HepG2 (cell line): ENCODE measurements around the gene WDR7. TPM values are rescaled to one million over a fixed set of nuclear protein-coding genes. Genes with fewer than 3 reads are reported as not detected.

Source experiments
- ATAC-seq: fragments of 200-7000 bp; cut with Tn5 transposase; 3 replicates; pipeline ENCODE4 v1.9.1; 2020; ENCODE audit warnings: mild to moderate bottlenecking, moderate library complexity
- BruUV-seq: library from RNA; stranded (reverse); fragments of 400-500 nt; replicated peaks from 2 replicates; lab custom pipeline; 2021; lab: Mats Ljungman, UMichigan
- CTCF ChIA-PET: fragments of 300-600 bp; formaldehyde crosslinking; extraction: SDS; loops from one replicate; lab custom pipeline; 2021; ENCODE audit warnings: low total read pairs, inconsistent platforms, low intra/inter-chr PET ratio; lab: Yijun Ruan, JAX
- POLR2A ChIA-PET: fragments of 350-600 bp; sonication (Branson Sonifier 250); formaldehyde crosslinking; loops from one replicate; lab custom pipeline; 2020; ENCODE audit warnings: antibody characterized with exemption, inconsistent platforms; lab: Yijun Ruan, JAX
- DNase-seq: peaks from one replicate; pipeline ENCODE4 v3.0.0-alpha.2; 2015; ENCODE audit warnings: low spot score
- FAIRE-seq: peaks from 3 replicates; lab custom pipeline; 2011; peaks lifted over from hg19 to GRCh38; lab: Jason Lieb, UNC
- H2AFZ ChIP-seq: one replicate; pipeline ENCODE4 v1.6.1; 2011; ENCODE audit warnings: low read length, inconsistent platforms
- H3K27ac ChIP-seq: fragments of 300-600 bp; 3 replicates; pipeline ENCODE4 v1.8.0; 2011; ENCODE audit warnings: mixed run types, mild to moderate bottlenecking, mixed read lengths, low read length, inconsistent platforms; ENCODE audit not compliant: insufficient read depth; ENCODE audit errors: extremely low read length
- H3K27me3 ChIP-seq, 2 experiments: fragments of 200-600 bp in 1 of 2; 2 replicates in 1 of 2; 3 replicates in 1 of 2; pipeline versions ENCODE4 v1.6.0 to v1.8.0; 2011; ENCODE audit warnings: low read length in 2 of 2, mild to moderate bottlenecking in 2 of 2, moderate library complexity in 2 of 2, inconsistent platforms in 1 of 2; ENCODE audit not compliant: insufficient read depth in 2 of 2, control insufficient read depth in 1 of 2
- H3K36me3 ChIP-seq, 2 experiments: fragments of 200-600 bp in 1 of 2; replicated peaks in 1 of 2; 2 replicates in 1 of 2; 3 replicates in 1 of 2; pipeline versions ENCODE4 v1.5.1 to v1.8.0; 2011; ENCODE audit warnings: low read length in 2 of 2, inconsistent platforms in 1 of 2; ENCODE audit not compliant: insufficient read depth in 2 of 2, control insufficient read depth in 1 of 2
- H3K4me1 ChIP-seq: 2 replicates; pipeline ENCODE4 v1.5.1; 2012; ENCODE audit warnings: low read length, inconsistent platforms; ENCODE audit not compliant: insufficient read depth
- H3K4me2 ChIP-seq: 2 replicates; pipeline ENCODE4 v1.6.0; 2011; ENCODE audit warnings: low read depth, low read length, inconsistent platforms
- H3K4me3 ChIP-seq, 3 experiments: fragments of 200-600 bp in 1 of 3; sonication (generic), shearing (Covaris generic) in 1 of 3; replicated peaks in 1 of 3; 2 replicates each; pipeline ENCODE4 v1.5.1; 2011 to 2016; ENCODE audit warnings: low read length in 3 of 3, inconsistent platforms in 2 of 3, low read depth in 2 of 3, mild to moderate bottlenecking in 2 of 3, control low read depth in 1 of 3, mixed read lengths in 1 of 3; ENCODE audit not compliant: insufficient read depth in 1 of 3
- H3K79me2 ChIP-seq: one replicate; pipeline ENCODE4 v1.6.1; 2011; ENCODE audit warnings: low read length, inconsistent platforms; ENCODE audit not compliant: insufficient read depth
- H3K9ac ChIP-seq: 2 replicates; pipeline ENCODE4 v1.6.0; 2011; ENCODE audit warnings: mild to moderate bottlenecking, low read depth, low read length, inconsistent platforms; ENCODE audit not compliant: insufficient read depth
- H3K9me3 ChIP-seq: 2 replicates; pipeline ENCODE4 v1.5.1; 2012; ENCODE audit warnings: mild to moderate bottlenecking, low read length
- H4K20me1 ChIP-seq: 2 replicates; pipeline ENCODE4 v1.6.0; 2011; ENCODE audit warnings: inconsistent platforms, mild to moderate bottlenecking, low read length, moderate library complexity; ENCODE audit not compliant: insufficient read depth
- HNRNPL ChIP-seq: fragments of 200-400 bp; formaldehyde crosslinking; IDR thresholded peaks from 2 replicates; pipeline ENCODE4 v1.6.1; 2017; ENCODE audit warnings: mild to moderate bottlenecking, low read depth, low read length
- NR2C2 ChIP-seq: sonication (generic); formaldehyde crosslinking; IDR thresholded peaks from 2 replicates; pipeline ENCODE4 v1.4.0; 2020; ENCODE audit warnings: missing genetic modification reagents, mild to moderate bottlenecking, moderate library complexity, borderline replicate concordance
- RAD21 ChIP-seq: fragments of 450-650 bp; formaldehyde crosslinking; IDR thresholded peaks from 2 replicates; pipeline ENCODE4 v1.5.0; 2020; ENCODE audit warnings: mild to moderate bottlenecking
- RAD51 ChIP-seq: fragments of 450-650 bp; IDR thresholded peaks from 2 replicates; pipeline ENCODE4 v1.6.1; 2016; ENCODE audit warnings: borderline replicate concordance
- RARG ChIP-seq: sonication (generic); formaldehyde crosslinking; IDR thresholded peaks from 2 replicates; pipeline ENCODE4 v1.4.0; 2020; ENCODE audit warnings: low read depth, mild to moderate bottlenecking, missing genetic modification reagents
- ZNF34 ChIP-seq: sonication (generic); formaldehyde crosslinking; IDR thresholded peaks from 2 replicates; pipeline ENCODE4 v1.4.0; 2020; ENCODE audit warnings: mild to moderate bottlenecking, missing genetic modification reagents, borderline replicate concordance
- ZNF562 ChIP-seq: sonication (generic); formaldehyde crosslinking; IDR thresholded peaks from 2 replicates; pipeline ENCODE4 v1.8.0; 2022; ENCODE audit warnings: missing genetic modification reagents, borderline replicate concordance
- ZNF614 ChIP-seq: IDR thresholded peaks from 2 replicates; pipeline ENCODE4 v1.6.1; 2018; ENCODE audit warnings: missing biosample characterization, missing genetic modification reagents, inconsistent platforms, borderline replicate concordance
- ZNF766 ChIP-seq: sonication (generic); formaldehyde crosslinking; IDR thresholded peaks from 2 replicates; pipeline ENCODE4 v1.5.0; 2020; ENCODE audit warnings: missing genetic modification reagents, borderline replicate concordance
- ZNF768 ChIP-seq: sonication (generic); formaldehyde crosslinking; IDR thresholded peaks from 2 replicates; pipeline ENCODE4 v1.4.0; 2020; ENCODE audit warnings: missing genetic modification reagents
- WGBS: methylation state at CpG from one replicate; pipeline ENCODE4 v1.1.6; 2017; ENCODE audit warnings: low lambda C conversion rate; 5-methylcytosine and 5-hydroxymethylcytosine counted together
- in situ Hi-C: cut with HindIII; loops from 2 replicates; pipeline ENCODE4 v1.10.0; 2017; ENCODE audit warnings: low pct_unique_long_range_greater_than_20kb; ENCODE audit not compliant: extremely low pct_ligation_motif_present
- intact Hi-C: fragments of 100-400 bp; cut with micrococcal nuclease; formaldehyde crosslinking; loops from one replicate; pipeline ENCODE4 v1.10.0; 2022; ENCODE audit not compliant: unreplicated experiment
- polyA plus RNA-seq, 8 experiments: library from polyadenylated mRNA; depleted of rRNA in 3 of 8; stranded (reverse) in 7 of 8; unstranded in 1 of 8; fragments of >200 nt; fragmentation: Illumina TruSeq in 4 of 8; extraction: Trizol in 4 of 8; gene quantifications; 2 replicates each; pipeline versions ENCODE4 v1.2.1 to v1.2.3, GENCODE V29; 2011 to 2016; ENCODE audit warnings: low read depth in 4 of 8, missing spikeins in 1 of 8, mixed read lengths in 1 of 8; ENCODE audit not compliant: insufficient read depth in 1 of 8
- total RNA-seq, 5 experiments: library from RNA; depleted of rRNA; stranded (reverse); fragments of >200 nt; fragmentation: Illumina TruSeq; extraction: Trizol; gene quantifications; 2 replicates each; pipeline ENCODE4 v1.2.3, GENCODE V29; 2016; ENCODE audit warnings: low read depth in 1 of 5

WDR7 gene
- total and polyA plus RNA-seq, 2 of the 13 experiments (the other 11 are each of a cell fraction or from before 2014, with no cell fraction given) = 2.0 to 7.8 TPM

DNA sequence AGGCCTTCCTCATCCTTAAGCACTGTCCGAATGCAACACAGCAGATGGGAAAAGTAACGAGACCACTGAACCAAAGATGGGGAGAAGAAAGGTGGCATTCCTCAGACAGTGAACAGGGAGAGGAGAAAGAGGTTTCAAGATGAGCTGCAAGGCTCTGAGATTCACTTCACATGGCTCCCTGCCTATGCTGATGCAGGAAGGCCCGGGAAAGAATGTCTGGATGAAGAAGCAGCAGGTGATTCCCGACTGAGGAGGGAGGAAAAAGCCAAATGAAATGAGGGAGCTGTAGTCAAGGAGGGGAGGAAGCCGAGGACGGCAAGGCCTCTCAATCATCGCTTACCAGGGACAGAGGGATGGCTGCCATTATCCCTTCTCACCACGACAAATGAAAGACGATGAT lies 397.2 kb downstream of the WDR7 start:
- ATAC-seq (no peak), FAIRE-seq (no peak), DNase-seq (no peak)
- Histone ChIP-seq H3K27me3 (peaks cover 3 to 10% of the 10 kb centered on the region in 2 experiments; a peak in 2 of 5 replicates), H3K27ac (no peak overlapping the region), H3K4me1 (peaks cover 10% of the 10 kb centered on the region), H3K9me3 (no peaks in the 10 kb centered on the region), H4K20me1 (no peaks in the 10 kb centered on the region), H3K36me3 (no peaks in the 10 kb centered on the region), H2AFZ (no peak overlapping the region), H3K9ac (no peak overlapping the region), H3K79me2 (no peaks in the 10 kb centered on the region), H3K4me2 (no peak overlapping the region), H3K4me3 (no peak overlapping the region)
- TF ChIP-seq RAD51 = no peak
- 36% methylated on average over 9 of the region's 9 CpGs for WGBS
- in situ Hi-C loops (no loop called here), intact Hi-C loops (no loop called here)
- ChIA-PET CTCF (no interaction called here), POLR2A (no interaction called here)
- no TSS peak for BruUV-seq

GRCh38 chr18:57048859-57049258 lies 397.7 kb downstream of the WDR7 start:
- ATAC-seq (no peak), FAIRE-seq (no peak), DNase-seq (no peak)
- Histone ChIP-seq H4K20me1 (no peaks in the 10 kb centered on the region), H3K36me3 (no peaks in the 10 kb centered on the region), H3K27ac (no peak overlapping the region), H3K9ac (no peak overlapping the region), H3K27me3 (peaks cover 3 to 10% of the 10 kb centered on the region in 2 experiments; a peak in 2 of 5 replicates), H3K4me2 (no peak overlapping the region), H3K4me1 (peaks cover 10% of the 10 kb centered on the region), H3K79me2 (no peaks in the 10 kb centered on the region), H3K9me3 (no peaks in the 10 kb centered on the region), H2AFZ (no peak overlapping the region), H3K4me3 (no peak overlapping the region)
- intact Hi-C loops (no loop called here), in situ Hi-C loops (no loop called here)
- BruUV-seq = no TSS peak
- TF ChIP-seq RARG (CRISPR knock-in tag) (no peak), ZNF34 (no peak), ZNF562 (CRISPR knock-in tag) (no peak), ZNF614 (no peak), ZNF768 (no peak), RAD21 (CRISPR knock-in tag) (no peak), HNRNPL (no peak), ZNF766 (CRISPR knock-in tag) (no peak), NR2C2 (CRISPR knock-in tag) (no peak)
- ChIA-PET CTCF (no interaction called here), POLR2A (no interaction called here)
- WGBS = 40% methylated on average over 4 of the region's 9 CpGs
